SK-N-SH treated with all-trans-retinoic acid at 6 μM for 48 hours (cell line): ENCODE measurements around the gene TOB2.

Source experiments
- ATAC-seq: fragments of 200-7000 bp; cut with Tn5 transposase; 3 replicates; pipeline ENCODE4 v1.9.1; 2020; ENCODE audit warnings: mild to moderate bottlenecking, moderate library complexity
- ARNTL ChIP-seq: fragments of 450-650 bp; formaldehyde crosslinking; IDR thresholded peaks from 2 replicates; pipeline ENCODE4 v1.5.0; 2020; ENCODE audit warnings: low read depth, mild to moderate bottlenecking, moderate library complexity, borderline replicate concordance
- BACH2 ChIP-seq: fragments of 250-450 bp; sonication (Bioruptor Pico); IDR thresholded peaks from 2 replicates; pipeline ENCODE4 v1.9.0; 2021; ENCODE audit warnings: mild to moderate bottlenecking, borderline replicate concordance
- CSDC2 ChIP-seq: fragments of 250-450 bp; sonication (Bioruptor Pico); IDR thresholded peaks from 2 replicates; pipeline ENCODE4 v1.5.0; 2020; ENCODE audit warnings: mild to moderate bottlenecking, moderate library complexity
- ESRRG ChIP-seq: fragments of 250-450 bp; sonication (Bioruptor Pico); IDR thresholded peaks from 2 replicates; pipeline ENCODE4 v1.6.1; 2021; ENCODE audit warnings: mild to moderate bottlenecking
- GLIS3 ChIP-seq: fragments of 250-450 bp; sonication (Bioruptor Pico); IDR thresholded peaks from 2 replicates; pipeline ENCODE4 v1.5.0; 2020; ENCODE audit warnings: mild to moderate bottlenecking, moderate library complexity
- ISL1 ChIP-seq: fragments of 250-450 bp; sonication (Bioruptor Pico); IDR thresholded peaks from 2 replicates; pipeline ENCODE4 v2.1.2; 2022; ENCODE audit warnings: mild to moderate bottlenecking, moderate library complexity
- OSR1 ChIP-seq: fragments of 250-450 bp; sonication (Bioruptor Pico); IDR thresholded peaks from 2 replicates; pipeline ENCODE4 v1.8.0; 2022; ENCODE audit warnings: moderate library complexity, mild to moderate bottlenecking, inconsistent platforms
- PATZ1 ChIP-seq: fragments of 250-450 bp; sonication (Bioruptor Pico); IDR thresholded peaks from 2 replicates; pipeline ENCODE4 v1.8.0; 2020; ENCODE audit warnings: mild to moderate bottlenecking, moderate library complexity, borderline replicate concordance
- PPARA ChIP-seq: fragments of 250-450 bp; sonication (Bioruptor Pico); IDR thresholded peaks from 2 replicates; pipeline ENCODE4 v1.5.0; 2020; ENCODE audit warnings: mild to moderate bottlenecking, borderline replicate concordance
- SNAI2 ChIP-seq: fragments of 250-450 bp; sonication (Bioruptor Pico); IDR thresholded peaks from 2 replicates; pipeline ENCODE4 v1.5.0; 2020; ENCODE audit warnings: mild to moderate bottlenecking, moderate library complexity
- TCF4 ChIP-seq: fragments of 250-450 bp; sonication (Bioruptor Pico); IDR thresholded peaks from 2 replicates; pipeline ENCODE4 v1.8.0; 2021; ENCODE audit warnings: mild to moderate bottlenecking, moderate library complexity, borderline replicate concordance
- TSHZ2 ChIP-seq: fragments of 250-450 bp; sonication (Bioruptor Pico); IDR thresholded peaks from 2 replicates; pipeline ENCODE4 v1.5.0; 2020; ENCODE audit warnings: mild to moderate bottlenecking, moderate library complexity
- ZFP30 ChIP-seq: fragments of 450-650 bp; formaldehyde crosslinking; IDR thresholded peaks from 2 replicates; pipeline ENCODE4 v1.5.0; 2022; ENCODE audit warnings: mild to moderate bottlenecking, moderate library complexity
- ZNF565 ChIP-seq: fragments of 450-650 bp; formaldehyde crosslinking; conservative IDR thresholded peaks from 2 replicates; pipeline ENCODE4 v1.5.0; 2020; ENCODE audit warnings: low read depth, mild to moderate bottlenecking, moderate library complexity
- ZNF70 ChIP-seq: fragments of 450-650 bp; formaldehyde crosslinking; IDR thresholded peaks from 2 replicates; pipeline ENCODE4 v1.5.0; 2020; ENCODE audit warnings: mild to moderate bottlenecking, moderate library complexity
- ZNF8 ChIP-seq: fragments of 450-650 bp; formaldehyde crosslinking; IDR thresholded peaks from 2 replicates; pipeline ENCODE4 v1.5.0; 2020; ENCODE audit warnings: mild to moderate bottlenecking, moderate library complexity
- TF ChIP-seq, protein P1 (sequence below): fragments of 250-450 bp; sonication (Bioruptor Pico); IDR thresholded peaks from 2 replicates; pipeline ENCODE4 v1.5.1; 2021; ENCODE audit warnings: mild to moderate bottlenecking, moderate library complexity
- TF ChIP-seq, protein P2 (sequence below): fragments of 250-450 bp; sonication (Bioruptor Pico); IDR thresholded peaks from 2 replicates; pipeline ENCODE4 v1.5.1; 2020; ENCODE audit warnings: low read depth, mild to moderate bottlenecking, moderate library complexity

TOB2 gene

GRCh38 chr22:41395531-41396240 lies 50.9 kb downstream of the TOB2 start:
- TF ChIP-seq TSHZ2 (CRISPR knock-in tag) (no peak), CSDC2 (no peak), GLIS3 (CRISPR knock-in tag) (no peak), ESRRG (no peak), PATZ1 (CRISPR knock-in tag) (no peak), PPARA (CRISPR knock-in tag) (no peak), ZNF8 (CRISPR knock-in tag) (no peak), ISL1 (no peak), ARNTL (CRISPR knock-in tag) (no peak), ZFP30 (CRISPR knock-in tag) (no peak), ZNF70 (no peak), SNAI2 (CRISPR knock-in tag) (no peak), BACH2 (CRISPR knock-in tag) (no peak), TCF4 (CRISPR knock-in tag) (no peak), ZNF565 (CRISPR knock-in tag) (no peak)
- TF ChIP-seq, protein P1, sequence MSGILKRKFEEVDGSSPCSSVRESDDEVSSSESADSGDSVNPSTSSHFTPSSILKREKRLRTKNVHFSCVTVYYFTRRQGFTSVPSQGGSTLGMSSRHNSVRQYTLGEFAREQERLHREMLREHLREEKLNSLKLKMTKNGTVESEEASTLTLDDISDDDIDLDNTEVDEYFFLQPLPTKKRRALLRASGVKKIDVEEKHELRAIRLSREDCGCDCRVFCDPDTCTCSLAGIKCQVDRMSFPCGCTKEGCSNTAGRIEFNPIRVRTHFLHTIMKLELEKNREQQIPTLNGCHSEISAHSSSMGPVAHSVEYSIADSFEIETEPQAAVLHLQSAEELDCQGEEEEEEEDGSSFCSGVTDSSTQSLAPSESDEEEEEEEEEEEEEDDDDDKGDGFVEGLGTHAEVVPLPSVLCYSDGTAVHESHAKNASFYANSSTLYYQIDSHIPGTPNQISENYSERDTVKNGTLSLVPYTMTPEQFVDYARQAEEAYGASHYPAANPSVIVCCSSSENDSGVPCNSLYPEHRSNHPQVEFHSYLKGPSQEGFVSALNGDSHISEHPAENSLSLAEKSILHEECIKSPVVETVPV (CRISPR knock-in tag): no peak
- TF ChIP-seq, protein P2, sequence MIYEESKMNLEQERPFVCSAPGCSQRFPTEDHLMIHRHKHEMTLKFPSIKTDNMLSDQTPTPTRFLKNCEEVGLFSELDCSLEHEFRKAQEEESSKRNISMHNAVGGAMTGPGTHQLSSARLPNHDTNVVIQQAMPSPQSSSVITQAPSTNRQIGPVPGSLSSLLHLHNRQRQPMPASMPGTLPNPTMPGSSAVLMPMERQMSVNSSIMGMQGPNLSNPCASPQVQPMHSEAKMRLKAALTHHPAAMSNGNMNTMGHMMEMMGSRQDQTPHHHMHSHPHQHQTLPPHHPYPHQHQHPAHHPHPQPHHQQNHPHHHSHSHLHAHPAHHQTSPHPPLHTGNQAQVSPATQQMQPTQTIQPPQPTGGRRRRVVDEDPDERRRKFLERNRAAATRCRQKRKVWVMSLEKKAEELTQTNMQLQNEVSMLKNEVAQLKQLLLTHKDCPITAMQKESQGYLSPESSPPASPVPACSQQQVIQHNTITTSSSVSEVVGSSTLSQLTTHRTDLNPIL: no peak
- ATAC-seq: no peak

GRCh38 chr22:41394012-41394356 lies 52.6 kb downstream of the TOB2 start:
- ATAC-seq: no peak
- no peak for TF ChIP-seq SNAI2 (CRISPR knock-in tag)
- no peak for TF ChIP-seq TCF4 (CRISPR knock-in tag)
- TF ChIP-seq PPARA (CRISPR knock-in tag): no peak
- TF ChIP-seq, protein P1 (CRISPR knock-in tag): no peak
- no peak for TF ChIP-seq CSDC2

DNA sequence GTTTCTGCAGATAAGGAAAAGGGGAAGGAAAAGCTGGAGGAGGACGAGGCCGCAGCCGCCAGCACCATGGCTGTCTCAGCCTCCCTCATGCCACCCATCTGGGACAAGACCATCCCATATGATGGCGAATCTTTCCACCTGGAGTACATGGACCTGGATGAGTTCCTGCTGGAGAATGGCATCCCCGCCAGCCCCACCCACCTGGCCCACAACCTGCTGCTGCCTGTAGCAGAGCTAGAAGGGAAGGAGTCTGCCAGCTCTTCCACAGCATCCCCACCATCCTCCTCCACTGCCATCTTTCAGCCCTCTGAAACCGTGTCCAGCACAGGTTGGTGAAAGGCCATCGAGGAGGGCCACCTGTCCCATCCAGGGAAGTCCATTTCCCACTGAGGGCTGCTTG lies 59.3 kb downstream of the TOB2 start:
- TF ChIP-seq PATZ1 (CRISPR knock-in tag) (no peak), TCF4 (CRISPR knock-in tag) (no peak), GLIS3 (CRISPR knock-in tag) (no peak), ZNF70 (no peak), PPARA (CRISPR knock-in tag) (no peak), SNAI2 (CRISPR knock-in tag) (no peak), OSR1 (CRISPR knock-in tag) (no peak), ESRRG (no peak)
- TF ChIP-seq, protein P1 (CRISPR knock-in tag): no peak
- no peak for ATAC-seq
